HG03103 (cell line): ENCODE results near the gene DNASE2B.

ENCODE experiments used
- ATAC-seq: cut with Tn5 transposase; IDR thresholded peaks from one replicate; pipeline ENCODE4 v1.9.1; 2021; ENCODE audit warnings: low read depth; ENCODE audit not compliant: unreplicated experiment

The DNASE2B gene

GRCh38 chr1:84373436-84374141 lies 24.7 kb upstream of the DNASE2B start:
- no peak for ATAC-seq

GRCh38 chr1:84374991-84375696 lies 23.1 kb upstream of the DNASE2B start:
- ATAC-seq = no peak

GRCh38 chr1:84376000-84376910 lies 22.0 kb upstream of the DNASE2B start:
- ATAC-seq = no peak

GRCh38 chr1:84377480-84378095 lies 20.7 kb upstream of the DNASE2B start:
- ATAC-seq = no peak

- ATAC-seq = no peak
These were observed 19.0 kb upstream of the DNASE2B start for GRCh38 chr1:84379138-84379916.

GRCh38 chr1:84379917-84380180 lies 18.4 kb upstream of the DNASE2B start:
- no peak for ATAC-seq

GRCh38 chr1:84382127-84382526 lies 16.2 kb upstream of the DNASE2B start:
- no peak for ATAC-seq

GRCh38 chr1:84385347-84385746 lies 12.9 kb upstream of the DNASE2B start:
- ATAC-seq = no peak

- ATAC-seq = no peak
These were observed 11.4 kb upstream of the DNASE2B start for GRCh38 chr1:84386716-84387479.

GRCh38 chr1:84387480-84388163 lies 10.7 kb upstream of the DNASE2B start:
- ATAC-seq = no peak

- ATAC-seq = no peak
These were observed 8.1 kb upstream of the DNASE2B start for GRCh38 chr1:84390226-84390625.

- ATAC-seq = no peak
These were observed 2.9 kb downstream of the DNASE2B start for GRCh38 chr1:84401156-84401555.

- no peak for ATAC-seq
These were observed 3.8 kb downstream of the DNASE2B start for GRCh38 chr1:84402060-84402459.

- no peak for ATAC-seq
These were observed 4.2 kb downstream of the DNASE2B start for GRCh38 chr1:84402501-84402900.

- no peak for ATAC-seq
These were observed 5.1 kb downstream of the DNASE2B start for GRCh38 chr1:84403347-84403746.

- no peak for ATAC-seq
These were observed 8.1 kb downstream of the DNASE2B start for GRCh38 chr1:84406346-84406861.

- no peak for ATAC-seq
These were observed 9.2 kb downstream of the DNASE2B start for GRCh38 chr1:84407524-84407923.

- no peak for ATAC-seq
These were observed 9.7 kb downstream of the DNASE2B start for GRCh38 chr1:84407958-84408422.

- no peak for ATAC-seq
These were observed 11.6 kb downstream of the DNASE2B start for GRCh38 chr1:84409888-84410287.
